GM12891 (cell line): ENCODE data around the gene ZNF385B.

Source experiments
- PAX5 ChIP-seq: IDR thresholded peaks from 2 replicates; pipeline ENCODE4 v1.6.1; 2011; ENCODE audit warnings: low read length, moderate library complexity, mild to moderate bottlenecking; ENCODE audit not compliant: insufficient read depth, severe bottlenecking
- POLR2A ChIP-seq: IDR thresholded peaks from 2 replicates; pipeline ENCODE4 v1.6.1; 2011; ENCODE audit warnings: low read depth, low read length, control low read depth
- POLR2AphosphoS5 ChIP-seq: IDR thresholded peaks from 2 replicates; pipeline ENCODE4 v1.6.1; 2011; ENCODE audit warnings: low read depth, low read length, control low read depth
- SPI1 ChIP-seq: IDR thresholded peaks from 2 replicates; pipeline ENCODE4 v1.6.1; 2011; ENCODE audit warnings: low read depth, low read length, control low read depth
- TAF1 ChIP-seq: IDR thresholded peaks from 2 replicates; pipeline ENCODE4 v1.6.1; 2011; ENCODE audit warnings: low read depth, low read length, control low read depth

DNA sequence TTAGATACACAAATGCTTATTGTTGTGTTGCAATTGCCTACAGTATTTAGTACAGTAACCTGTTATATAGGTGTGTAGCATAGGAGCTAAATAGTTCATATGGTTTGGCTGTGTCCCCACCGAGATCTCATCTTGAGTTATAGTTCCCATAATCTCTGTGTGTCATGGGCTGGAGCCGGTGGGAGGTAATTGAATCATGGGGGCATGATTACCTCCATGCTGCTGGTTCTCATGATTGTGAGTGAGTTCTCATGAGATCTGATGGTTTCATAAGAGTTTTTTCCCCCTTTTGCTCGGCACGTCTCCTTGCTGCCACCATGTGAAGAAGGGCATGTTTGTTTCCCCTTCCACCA is 406.3 kb downstream of the ZNF385B start:
- TF ChIP-seq POLR2A (no peak), PAX5 (no peak), TAF1 (no peak), POLR2AphosphoS5 (no peak), SPI1 (no peak)
